SK-N-SH (cell line): Measurements from ENCODE around the gene PPP1R3D.

Source experiments
- EP300 ChIP-seq, 2 experiments: IDR thresholded peaks; 2 replicates each; pipeline versions ENCODE4 v1.4.0 to v1.6.1; 2012; ENCODE audit warnings: borderline replicate concordance in 1 of 2, low read depth in 1 of 2, low read length in 1 of 2
- EZH2phosphoT487 ChIP-seq: fragments of 200-600 bp; sonication (generic); IDR thresholded peaks from 2 replicates; pipeline ENCODE4 v1.6.1; 2017; ENCODE audit warnings: low read depth, mixed run types, mild to moderate bottlenecking, antibody characterized with exemption, moderate library complexity, borderline replicate concordance
- MXI1 ChIP-seq: IDR thresholded peaks from 2 replicates; pipeline ENCODE4 v1.6.1; 2012; ENCODE audit warnings: mild to moderate bottlenecking, low read depth, low read length, improper control_type of control experiment
- RCOR1 ChIP-seq: fragments of 150-350 bp; IDR thresholded peaks from 2 replicates; pipeline ENCODE4 v1.6.1; 2017; ENCODE audit warnings: antibody characterized with exemption, low read length
- RFX5 ChIP-seq: IDR thresholded peaks from 2 replicates; pipeline ENCODE4 v1.6.1; 2012; ENCODE audit warnings: mild to moderate bottlenecking, improper control_type of control experiment, low read length
- SMC3 ChIP-seq: IDR thresholded peaks from 2 replicates; pipeline ENCODE4 v1.6.1; 2012; ENCODE audit warnings: low read depth, low read length, improper control_type of control experiment
- YY1 ChIP-seq: IDR thresholded peaks from 2 replicates; pipeline ENCODE4 v1.4.0; 2012; ENCODE audit warnings: low read depth, mild to moderate bottlenecking
- TF ChIP-seq, protein P1 (sequence below): fragments of 200-600 bp; sonication (generic); IDR thresholded peaks from 2 replicates; pipeline ENCODE4 v1.6.1; 2017; ENCODE audit warnings: antibody characterized with exemption, mild to moderate bottlenecking, moderate library complexity

DNA sequence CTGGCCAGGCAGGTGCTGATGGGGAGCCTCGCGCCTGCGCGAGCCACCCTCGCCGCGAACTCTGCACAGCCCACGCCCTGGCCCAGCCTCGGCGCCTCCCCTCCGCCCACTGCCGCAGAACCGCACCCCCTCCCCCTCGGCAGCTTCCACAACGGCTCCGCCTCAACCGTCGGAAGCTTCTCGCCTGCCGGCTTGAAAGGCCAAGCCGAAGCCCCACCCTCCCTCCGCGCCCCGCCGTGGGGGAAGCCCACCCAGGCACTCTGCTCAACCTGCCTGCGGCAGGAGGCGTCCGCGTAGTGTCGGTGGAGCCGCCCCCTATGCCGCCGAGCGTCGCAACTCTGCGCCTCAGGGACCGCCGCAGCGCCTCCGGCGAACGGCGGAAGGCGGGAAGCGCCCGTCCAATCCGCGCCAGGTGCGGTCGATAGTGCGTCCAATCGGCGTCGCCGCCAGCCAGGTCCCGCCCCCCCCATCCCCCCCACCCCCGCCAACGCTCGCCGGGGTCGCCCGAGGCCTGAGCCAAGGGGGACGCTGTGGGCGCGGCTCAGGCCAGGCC lies 6.7 kb downstream of the PPP1R3D start, which contains the start of gene SYCP2:
- TF ChIP-seq RCOR1 (no peak), EP300 (IDR thresholded peaks at IDR 0.05; ENCODE audit: borderline replicate concordance in 1 of 2, low read depth in 1 of 2, low read length in 1 of 2) (no peak), EZH2phosphoT487 (no peak), RFX5 (no peak), MXI1 (no peak), SMC3 (no peak), YY1 (no peak)
- TF ChIP-seq, protein P1, sequence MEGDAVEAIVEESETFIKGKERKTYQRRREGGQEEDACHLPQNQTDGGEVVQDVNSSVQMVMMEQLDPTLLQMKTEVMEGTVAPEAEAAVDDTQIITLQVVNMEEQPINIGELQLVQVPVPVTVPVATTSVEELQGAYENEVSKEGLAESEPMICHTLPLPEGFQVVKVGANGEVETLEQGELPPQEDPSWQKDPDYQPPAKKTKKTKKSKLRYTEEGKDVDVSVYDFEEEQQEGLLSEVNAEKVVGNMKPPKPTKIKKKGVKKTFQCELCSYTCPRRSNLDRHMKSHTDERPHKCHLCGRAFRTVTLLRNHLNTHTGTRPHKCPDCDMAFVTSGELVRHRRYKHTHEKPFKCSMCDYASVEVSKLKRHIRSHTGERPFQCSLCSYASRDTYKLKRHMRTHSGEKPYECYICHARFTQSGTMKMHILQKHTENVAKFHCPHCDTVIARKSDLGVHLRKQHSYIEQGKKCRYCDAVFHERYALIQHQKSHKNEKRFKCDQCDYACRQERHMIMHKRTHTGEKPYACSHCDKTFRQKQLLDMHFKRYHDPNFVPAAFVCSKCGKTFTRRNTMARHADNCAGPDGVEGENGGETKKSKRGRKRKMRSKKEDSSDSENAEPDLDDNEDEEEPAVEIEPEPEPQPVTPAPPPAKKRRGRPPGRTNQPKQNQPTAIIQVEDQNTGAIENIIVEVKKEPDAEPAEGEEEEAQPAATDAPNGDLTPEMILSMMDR = no peak
